ENCODE measurements around the gene CHKB. TPM values are rescaled to one million over a fixed set of nuclear protein-coding genes. Genes with fewer than 3 reads are reported as not detected.

The CHKB gene
- polyA plus RNA-seq, 1 donor (not counting 4 experiments of a cell fraction or from before 2014, with no cell fraction given), result 49.0 TPM

- DNase-seq (ENCODE audit: low read depth, low spot score) (no peak), FAIRE-seq (no peak)
- no peaks in the 10 kb centered on the region for H4K20me1 ChIP-seq (ENCODE audit: control insufficient read depth, extremely low read depth, insufficient read depth, low read length)
- no peak overlapping the region for H3K4me2 ChIP-seq (ENCODE audit: control insufficient read depth, extremely low read depth, insufficient read depth, low read depth, low read length)
- no peak overlapping the region for H3K4me3 ChIP-seq (ENCODE audit: control insufficient read depth in 2 of 3, extremely low read depth in 1 of 3, insufficient read depth in 2 of 3, low read depth in 1 of 3, low read length in 3 of 3)
- no peak overlapping the region for H3K27ac ChIP-seq (ENCODE audit: control insufficient read depth, insufficient read depth, low read length)
- no peaks in the 10 kb centered on the region for H3K9me1 ChIP-seq (ENCODE audit: control insufficient read depth, extremely low read depth, insufficient read depth, low read length)
- no peak for TF ChIP-seq EZH2 (IDR thresholded peaks at IDR 0.05; ENCODE audit: low read length)
- no peak for TF ChIP-seq CTCF (optimal IDR thresholded peaks at IDR 0.05 in 1 of 3, IDR thresholded peaks at IDR 0.05 in 1 of 3, conservative IDR thresholded peaks at IDR 0.05 in 1 of 3; ENCODE audit: extremely low read depth in 1 of 3, insufficient read depth in 2 of 3, low read length in 3 of 3)
- H3K9me3 ChIP-seq (ENCODE audit: control insufficient read depth, low read depth, low read length), result no peaks in the 10 kb centered on the region
- H3K79me2 ChIP-seq (ENCODE audit: control insufficient read depth, insufficient read depth, low read length), result no peaks in the 10 kb centered on the region
- H3K4me1 ChIP-seq (ENCODE audit: control insufficient read depth, extremely low read depth, insufficient read depth, low read length), result peaks cover 9% of the 10 kb centered on the region
- H2AFZ ChIP-seq (ENCODE audit: control insufficient read depth, low read length), result no peak overlapping the region
- H3K36me3 ChIP-seq (ENCODE audit: control insufficient read depth in 2 of 2, extremely low read depth in 1 of 2, insufficient read depth in 2 of 2, low read length in 2 of 2), result peaks cover 16 to 23% of the 10 kb centered on the region in 2 experiments
- H3K27me3 ChIP-seq (ENCODE audit: control insufficient read depth, extremely low read depth, insufficient read depth, low read length), result no peaks in the 10 kb centered on the region
- H3K9ac ChIP-seq (ENCODE audit: control insufficient read depth, extremely low read depth, insufficient read depth, low read length), result no peak overlapping the region
- dilution Hi-C loops (cut with MboI; ENCODE audit: extremely low pct_ligation_motif_present, low sequenced_read_pairs), result no loop called here
These were observed 14.9 kb downstream of the CHKB start for GRCh38 chr22:50567721-50568252.

- Histone ChIP-seq H3K4me2 (ENCODE audit: control insufficient read depth, extremely low read depth, insufficient read depth, low read depth, low read length) (no peak overlapping the region), H2AFZ (ENCODE audit: control insufficient read depth, low read length) (no peak overlapping the region), H3K4me3 (ENCODE audit: control insufficient read depth in 2 of 3, extremely low read depth in 1 of 3, insufficient read depth in 2 of 3, low read depth in 1 of 3, low read length in 3 of 3) (no peak overlapping the region), H3K27me3 (ENCODE audit: control insufficient read depth, extremely low read depth, insufficient read depth, low read length) (no peaks in the 10 kb centered on the region), H4K20me1 (ENCODE audit: control insufficient read depth, extremely low read depth, insufficient read depth, low read length) (no peaks in the 10 kb centered on the region), H3K27ac (ENCODE audit: control insufficient read depth, insufficient read depth, low read length) (no peak overlapping the region), H3K9me1 (ENCODE audit: control insufficient read depth, extremely low read depth, insufficient read depth, low read length) (no peaks in the 10 kb centered on the region), H3K9ac (ENCODE audit: control insufficient read depth, extremely low read depth, insufficient read depth, low read length) (no peak overlapping the region), H3K4me1 (ENCODE audit: control insufficient read depth, extremely low read depth, insufficient read depth, low read length) (peaks cover 16% of the 10 kb centered on the region), H3K9me3 (ENCODE audit: control insufficient read depth, low read depth, low read length) (no peaks in the 10 kb centered on the region), H3K36me3 (ENCODE audit: control insufficient read depth in 2 of 2, extremely low read depth in 1 of 2, insufficient read depth in 2 of 2, low read length in 2 of 2) (peaks cover 4 to 5% of the 10 kb centered on the region in 2 experiments), H3K79me2 (ENCODE audit: control insufficient read depth, insufficient read depth, low read length) (no peaks in the 10 kb centered on the region)
- TF ChIP-seq CTCF (optimal IDR thresholded peaks at IDR 0.05 in 1 of 3, IDR thresholded peaks at IDR 0.05 in 1 of 3, conservative IDR thresholded peaks at IDR 0.05 in 1 of 3; ENCODE audit: extremely low read depth in 1 of 3, insufficient read depth in 2 of 3, low read length in 3 of 3) (no peak), EZH2 (IDR thresholded peaks at IDR 0.05; ENCODE audit: low read length) (no peak)
- dilution Hi-C loops (cut with MboI; ENCODE audit: extremely low pct_ligation_motif_present, low sequenced_read_pairs), result no loop called here
- DNase-seq (ENCODE audit: low read depth, low spot score), result no peak
- no peak for FAIRE-seq
These were observed 18.4 kb downstream of the CHKB start for GRCh38 chr22:50564289-50564688.
